Measurements from ENCODE around the gene SLX4IP. TPM values are rescaled to one million over a fixed set of nuclear protein-coding genes. Genes with fewer than 3 reads are reported as not detected.
A peak's percentile ranks its signal among the peaks of the same experiment; 100 is the strongest.

SLX4IP gene
- total RNA-seq, 4 donors from 2014 or later, result 6.3 to 8.3 (median 7.4) TPM

GRCh38 chr20:10502098-10502526 is 67.0 kb downstream of the SLX4IP start:
- H3K4me3 ChIP-seq (replicated peaks in 1 of 3), result no peak overlapping the region
- H3K27ac ChIP-seq, result no peak overlapping the region
- intact Hi-C loops (cut with DNase I), result no loop called here
- no peaks in the 10 kb centered on the region for H3K36me3 ChIP-seq
- no peaks in the 10 kb centered on the region for H3K9me3 ChIP-seq
- 90 to 96% methylated on average over 5 of the region's 5 CpGs for WGBS, 2 donors
- H3K27me3 ChIP-seq, result no peaks in the 10 kb centered on the region
- TF ChIP-seq CTCF (IDR thresholded peaks at IDR 0.05) (no peak), POLR2A (IDR thresholded peaks at IDR 0.05) (no peak)
- no peak for DNase-seq
- H3K4me1 ChIP-seq, result peaks cover 15 to 29% of the 10 kb centered on the region in 2 donors

GRCh38 chr20:10504608-10504993 is 69.5 kb downstream of the SLX4IP start:
- no peak for DNase-seq
- intact Hi-C loops (cut with DNase I), result no loop called here
- no peaks in the 10 kb centered on the region for H3K9me3 ChIP-seq
- TF ChIP-seq CTCF (IDR thresholded peaks at IDR 0.05) (no peak), POLR2A (IDR thresholded peaks at IDR 0.05) (no peak)
- H3K27me3 ChIP-seq, result no peaks in the 10 kb centered on the region
- H3K4me1 ChIP-seq, result peaks cover 15 to 44% of the 10 kb centered on the region in 2 donors
- H3K36me3 ChIP-seq, result no peaks in the 10 kb centered on the region
- H3K27ac ChIP-seq, result peak overlapping the region in 1 of 3 donors; percentile 38
- H3K4me3 ChIP-seq (replicated peaks in 1 of 3), result no peak overlapping the region
- 88 to 94% methylated on average over 7 of the region's 7 CpGs for WGBS, 2 donors

- no peak for DNase-seq
- Histone ChIP-seq H3K36me3 (no peaks in the 10 kb centered on the region), H3K9me3 (no peaks in the 10 kb centered on the region), H3K4me3 (replicated peaks in 1 of 3) (no peak overlapping the region), H3K27ac (peak overlapping the region in 2 of 3 donors; percentile 38 to 60), H3K4me1 (peaks cover 15 to 44% of the 10 kb centered on the region in 2 donors), H3K27me3 (no peaks in the 10 kb centered on the region)
- 51 to 55% methylated on average over 5 of the region's 5 CpGs for WGBS, 2 donors
- intact Hi-C loops (cut with DNase I), result no loop called here
- no peak for TF ChIP-seq POLR2A (IDR thresholded peaks at IDR 0.05)
- TF ChIP-seq CTCF (IDR thresholded peaks at IDR 0.05), result no peak
Observed at GRCh38 chr20:10504994-10505730, 70.1 kb downstream of the SLX4IP start.

GRCh38 chr20:10505827-10506226 is 70.7 kb downstream of the SLX4IP start:
- Histone ChIP-seq H3K4me3 (replicated peaks in 1 of 3) (no peak overlapping the region), H3K27ac (peak overlapping the region; percentile 18 to 60 (median 38)), H3K9me3 (no peaks in the 10 kb centered on the region), H3K27me3 (no peaks in the 10 kb centered on the region), H3K4me1 (peaks cover 15 to 46% of the 10 kb centered on the region in 2 donors), H3K36me3 (no peaks in the 10 kb centered on the region)
- DNase-seq, result no peak
- no peak for TF ChIP-seq POLR2A (IDR thresholded peaks at IDR 0.05)
- no peak for TF ChIP-seq CTCF (IDR thresholded peaks at IDR 0.05)
- WGBS, 2 donors, result 70% methylated on average over 2 of the region's 2 CpGs
- intact Hi-C loops (cut with DNase I), result no loop called here

GRCh38 chr20:10507052-10507451 is 71.9 kb downstream of the SLX4IP start:
- Histone ChIP-seq H3K27ac (peak overlapping the region in 1 of 3 donors; percentile 2), H3K4me1 (peaks cover 23 to 58% of the 10 kb centered on the region in 2 donors), H3K4me3 (replicated peaks in 1 of 3) (no peak overlapping the region), H3K27me3 (no peaks in the 10 kb centered on the region), H3K9me3 (no peaks in the 10 kb centered on the region), H3K36me3 (no peaks in the 10 kb centered on the region)
- DNase-seq, result no peak
- intact Hi-C loops (cut with DNase I), result no loop called here
- no peak for TF ChIP-seq POLR2A (IDR thresholded peaks at IDR 0.05)
- no peak for TF ChIP-seq CTCF (IDR thresholded peaks at IDR 0.05)
- 88% methylated on average over 4 of the region's 4 CpGs for WGBS, 2 donors
